ENCODE measurements around the gene NADK2. TPM values are rescaled to one million over a fixed set of nuclear protein-coding genes. Genes with fewer than 3 reads are reported as not detected.

Gene NADK2
- total RNA-seq, 1 donor from 2014 or later, result 26.4 TPM

DNA sequence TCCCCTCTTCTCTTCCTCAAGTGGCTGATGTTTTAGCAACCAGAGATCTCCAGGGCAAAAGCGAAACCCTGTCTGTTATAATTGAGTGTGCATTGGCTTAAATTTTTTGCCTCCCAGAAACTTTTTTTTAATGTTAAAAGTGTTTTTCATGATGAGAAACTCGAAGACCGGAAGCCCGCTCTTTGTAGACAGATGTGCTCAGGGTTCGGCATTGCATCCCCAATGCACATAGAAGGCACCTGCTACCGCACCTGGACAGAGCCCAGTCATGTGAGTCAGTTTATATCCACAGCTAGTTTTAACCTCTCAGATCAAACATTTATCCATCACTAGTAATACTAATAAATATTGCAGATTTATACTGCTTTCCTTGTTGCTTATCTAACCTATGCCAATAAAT is 19.5 kb upstream of the NADK2 start:
- peaks cover 22% of the 10 kb centered on the region for H3K27me3 Mint-ChIP-seq (ENCODE audit: unreplicated experiment)
- no peak for DNase-seq (ENCODE audit: extremely low spot score, unreplicated experiment)
- peaks cover 2% of the 10 kb centered on the region for H3K4me1 Mint-ChIP-seq (ENCODE audit: unreplicated experiment)
- H3K9me3 Mint-ChIP-seq (ENCODE audit: unreplicated experiment), result no peaks in the 10 kb centered on the region
- H3K36me3 Mint-ChIP-seq (ENCODE audit: unreplicated experiment), result no peaks in the 10 kb centered on the region
- TF ChIP-seq, protein P1, sequence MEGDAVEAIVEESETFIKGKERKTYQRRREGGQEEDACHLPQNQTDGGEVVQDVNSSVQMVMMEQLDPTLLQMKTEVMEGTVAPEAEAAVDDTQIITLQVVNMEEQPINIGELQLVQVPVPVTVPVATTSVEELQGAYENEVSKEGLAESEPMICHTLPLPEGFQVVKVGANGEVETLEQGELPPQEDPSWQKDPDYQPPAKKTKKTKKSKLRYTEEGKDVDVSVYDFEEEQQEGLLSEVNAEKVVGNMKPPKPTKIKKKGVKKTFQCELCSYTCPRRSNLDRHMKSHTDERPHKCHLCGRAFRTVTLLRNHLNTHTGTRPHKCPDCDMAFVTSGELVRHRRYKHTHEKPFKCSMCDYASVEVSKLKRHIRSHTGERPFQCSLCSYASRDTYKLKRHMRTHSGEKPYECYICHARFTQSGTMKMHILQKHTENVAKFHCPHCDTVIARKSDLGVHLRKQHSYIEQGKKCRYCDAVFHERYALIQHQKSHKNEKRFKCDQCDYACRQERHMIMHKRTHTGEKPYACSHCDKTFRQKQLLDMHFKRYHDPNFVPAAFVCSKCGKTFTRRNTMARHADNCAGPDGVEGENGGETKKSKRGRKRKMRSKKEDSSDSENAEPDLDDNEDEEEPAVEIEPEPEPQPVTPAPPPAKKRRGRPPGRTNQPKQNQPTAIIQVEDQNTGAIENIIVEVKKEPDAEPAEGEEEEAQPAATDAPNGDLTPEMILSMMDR (IDR thresholded peaks at IDR 0.05), result no peak
- no peak overlapping the region for H3K27ac Mint-ChIP-seq (ENCODE audit: unreplicated experiment)
- H3K4me3 Mint-ChIP-seq (ENCODE audit: unreplicated experiment), result no peak overlapping the region

- peaks cover 3% of the 10 kb centered on the region for H3K36me3 Mint-ChIP-seq (ENCODE audit: unreplicated experiment)
- no peak overlapping the region for H3K27ac Mint-ChIP-seq (ENCODE audit: unreplicated experiment)
- peaks cover 13% of the 10 kb centered on the region for H3K4me1 Mint-ChIP-seq (ENCODE audit: unreplicated experiment)
- no peak for DNase-seq (ENCODE audit: extremely low spot score, unreplicated experiment)
- H3K27me3 Mint-ChIP-seq (ENCODE audit: unreplicated experiment), result peaks cover under 1% of the 10 kb centered on the region
- H3K4me3 Mint-ChIP-seq (ENCODE audit: unreplicated experiment), result no peak overlapping the region
- TF ChIP-seq, protein P1 (IDR thresholded peaks at IDR 0.05), result no peak
- no peaks in the 10 kb centered on the region for H3K9me3 Mint-ChIP-seq (ENCODE audit: unreplicated experiment)
These were observed 11.8 kb upstream of the NADK2 start for GRCh38 chr5:36253575-36253974.

GRCh38 chr5:36252722-36253365 is 11.1 kb upstream of the NADK2 start:
- TF ChIP-seq, protein P1 (IDR thresholded peaks at IDR 0.05), result no peak

GRCh38 chr5:36251218-36251617 is 9.5 kb upstream of the NADK2 start:
- DNase-seq (ENCODE audit: extremely low spot score, unreplicated experiment), result no peak
- peaks cover 7% of the 10 kb centered on the region for H3K27me3 Mint-ChIP-seq (ENCODE audit: unreplicated experiment)
- no peak overlapping the region for H3K27ac Mint-ChIP-seq (ENCODE audit: unreplicated experiment)
- H3K4me1 Mint-ChIP-seq (ENCODE audit: unreplicated experiment), result peaks cover 13% of the 10 kb centered on the region
- H3K4me3 Mint-ChIP-seq (ENCODE audit: unreplicated experiment), result no peak overlapping the region
- no peaks in the 10 kb centered on the region for H3K9me3 Mint-ChIP-seq (ENCODE audit: unreplicated experiment)
- TF ChIP-seq, protein P1 (IDR thresholded peaks at IDR 0.05), result no peak
- peaks cover 3% of the 10 kb centered on the region for H3K36me3 Mint-ChIP-seq (ENCODE audit: unreplicated experiment)

More at GRCh38 chr5:36252722-36253365, 11.1 kb upstream of the NADK2 start:
- Mint-ChIP-seq H3K4me1 (ENCODE audit: unreplicated experiment) (peaks cover 13% of the 10 kb centered on the region), H3K9me3 (ENCODE audit: unreplicated experiment) (no peaks in the 10 kb centered on the region), H3K27me3 (ENCODE audit: unreplicated experiment) (peaks cover 3% of the 10 kb centered on the region), H3K36me3 (ENCODE audit: unreplicated experiment) (peaks cover 3% of the 10 kb centered on the region), H3K27ac (ENCODE audit: unreplicated experiment) (peak overlapping the region; percentile 50), H3K4me3 (ENCODE audit: unreplicated experiment) (no peak overlapping the region)
- DNase-seq (ENCODE audit: extremely low spot score, unreplicated experiment), result no peak

DNA sequence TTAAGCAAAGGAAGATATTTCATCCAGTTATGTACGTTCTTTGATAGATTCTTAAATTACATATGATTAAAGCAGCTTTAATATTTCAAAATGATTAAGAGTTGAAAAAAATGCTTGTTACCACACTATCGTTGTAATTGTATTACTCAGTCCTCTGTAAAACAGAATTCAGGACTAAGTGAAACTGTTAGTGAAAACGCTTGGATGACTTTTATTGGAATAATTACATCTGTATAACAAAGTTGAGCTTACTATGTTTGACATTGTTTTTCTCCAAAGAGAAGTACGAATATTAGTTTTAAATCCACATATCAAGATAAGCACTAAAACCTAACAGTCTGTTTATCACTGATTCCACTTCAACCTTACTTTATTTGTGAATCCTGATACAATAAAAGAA is 8.7 kb upstream of the NADK2 start:
- DNase-seq (ENCODE audit: extremely low spot score, unreplicated experiment), result no peak
- Mint-ChIP-seq H3K4me1 (ENCODE audit: unreplicated experiment) (peaks cover 13% of the 10 kb centered on the region), H3K9me3 (ENCODE audit: unreplicated experiment) (no peaks in the 10 kb centered on the region), H3K36me3 (ENCODE audit: unreplicated experiment) (no peaks in the 10 kb centered on the region), H3K27me3 (ENCODE audit: unreplicated experiment) (peaks cover 7% of the 10 kb centered on the region), H3K27ac (ENCODE audit: unreplicated experiment) (no peak overlapping the region), H3K4me3 (ENCODE audit: unreplicated experiment) (no peak overlapping the region)
- TF ChIP-seq, protein P1 (IDR thresholded peaks at IDR 0.05), result no peak
